OCI-LY7 (cell line): ENCODE data around the gene NKX6-2. TPM values are rescaled to one million over a fixed set of nuclear protein-coding genes. Genes with fewer than 3 reads are reported as not detected.

ENCODE experiments used
- BruUV-seq: library from RNA; stranded (reverse); fragments of 400-500 nt; replicated peaks from 2 replicates; lab custom pipeline; 2021; lab: Mats Ljungman, UMichigan
- CTCF ChIA-PET: fragments of 300-600 bp; sonication (Branson Sonifier 250); formaldehyde crosslinking; loops from one replicate; lab custom pipeline; 2022; ENCODE audit warnings: antibody characterized with exemption; ENCODE audit not compliant: unreplicated experiment; lab: Charles Lee
- POLR2A ChIA-PET: fragments of 300-600 bp; sonication (Branson Sonifier 250); formaldehyde crosslinking; loops from one replicate; lab custom pipeline; 2022; ENCODE audit warnings: antibody characterized with exemption; lab: Charles Lee
- DNase-seq: peaks from one replicate; pipeline ENCODE4 v3.0.0-alpha.2; 2015; ENCODE audit warnings: low spot score
- H2AFZ ChIP-seq: fragments of 200-600 bp; sonication (generic), shearing (Covaris generic); 2 replicates; pipeline ENCODE4 v1.6.1; 2014; ENCODE audit warnings: mild to moderate bottlenecking, antibody characterized with exemption, low read length, moderate library complexity
- H3K27ac ChIP-seq: fragments of 200-600 bp; sonication (generic); 2 replicates; pipeline ENCODE4 v1.5.1; 2014; ENCODE audit warnings: mixed run types, low read depth, mild to moderate bottlenecking, moderate library complexity, low read length, inconsistent platforms; ENCODE audit not compliant: poor library complexity, severe bottlenecking
- H3K36me3 ChIP-seq: fragments of 200-600 bp; sonication (generic); 2 replicates; pipeline ENCODE4 v1.6.1; 2014; ENCODE audit warnings: mild to moderate bottlenecking, antibody characterized with exemption, low read length, moderate library complexity, mixed read lengths; ENCODE audit not compliant: insufficient read depth
- H3K4me1 ChIP-seq: fragments of 200-600 bp; sonication (generic); 2 replicates; pipeline ENCODE4 v1.5.1; 2014; ENCODE audit warnings: mild to moderate bottlenecking, low read length; ENCODE audit not compliant: insufficient read depth, poor library complexity, severe bottlenecking
- H3K4me2 ChIP-seq: fragments of 200-600 bp; sonication (generic); 2 replicates; pipeline ENCODE4 v1.6.1; 2014; ENCODE audit warnings: mild to moderate bottlenecking, low read length
- H3K4me3 ChIP-seq: fragments of 200-600 bp; sonication (generic); 2 replicates; pipeline ENCODE4 v1.5.1; 2014; ENCODE audit warnings: mild to moderate bottlenecking, low read depth, low read length; ENCODE audit not compliant: poor library complexity, severe bottlenecking
- H3K79me2 ChIP-seq: fragments of 200-600 bp; sonication (generic); 2 replicates; pipeline ENCODE4 v1.6.1; 2016; ENCODE audit warnings: low read depth, mild to moderate bottlenecking, low read length, moderate library complexity, mixed read lengths; ENCODE audit not compliant: insufficient read depth
- H3K9me2 ChIP-seq: fragments of 200-600 bp; sonication (generic); 2 replicates; pipeline ENCODE4 v1.6.1; 2016; ENCODE audit warnings: mild to moderate bottlenecking, low read length, mixed read lengths; ENCODE audit not compliant: insufficient read depth
- H3K9me3 ChIP-seq: fragments of 200-600 bp; sonication (generic); 2 replicates; pipeline ENCODE4 v1.6.1; 2014; ENCODE audit warnings: mild to moderate bottlenecking, mixed run types, low read length, mixed read lengths
- H4K20me1 ChIP-seq: fragments of 200-600 bp; sonication (generic); 2 replicates; pipeline ENCODE4 v1.6.1; 2014; ENCODE audit warnings: mild to moderate bottlenecking, antibody characterized with exemption, low read length, moderate library complexity, mixed read lengths; ENCODE audit not compliant: insufficient read depth
- EZH2phosphoT487 ChIP-seq: fragments of 200-600 bp; sonication (generic); IDR thresholded peaks from 2 replicates; pipeline ENCODE4 v1.6.1; 2018; ENCODE audit warnings: low read depth, borderline replicate concordance, mild to moderate bottlenecking, mixed run types, antibody characterized with exemption, low read length, moderate library complexity, mixed read lengths
- intact Hi-C: fragments of 100-400 bp; cut with micrococcal nuclease; formaldehyde crosslinking; loops from one replicate; pipeline ENCODE4 v1.10.0; 2022; ENCODE audit not compliant: unreplicated experiment
- total RNA-seq, 2 experiments: library from RNA; depleted of rRNA in 1 of 2; stranded (reverse); fragments of >200 nt in 1 of 2; shearing (Covaris generic) in 1 of 2; gene quantifications; 2 replicates each; pipeline ENCODE4 v1.2.3, GENCODE V29; 2014 to 2022
- TF ChIP-seq, protein P1 (sequence below): fragments of 200-600 bp; sonication (generic); conservative IDR thresholded peaks from 2 replicates; pipeline ENCODE4 v1.5.1; 2014; ENCODE audit warnings: mild to moderate bottlenecking, antibody characterized with exemption, low read length, moderate library complexity, mixed read lengths

The NKX6-2 gene
- total RNA-seq, 2 experiments from 2014 or later = not detected

- CTCF ChIA-PET = interaction anchor here (0.6 kb wide), 1 partner anchor 150 kb away, joined by 3 read pairs; no protein-coding TSS in a partner anchor
- H2AFZ ChIP-seq = no peak overlapping the region
- no peak overlapping the region for H3K4me3 ChIP-seq
- no peaks in the 10 kb centered on the region for H3K4me1 ChIP-seq
- no peak overlapping the region for H3K4me2 ChIP-seq
- BruUV-seq = no TSS peak
- H3K27ac ChIP-seq = no peak overlapping the region
- no peaks in the 10 kb centered on the region for H3K36me3 ChIP-seq
- no peaks in the 10 kb centered on the region for H3K79me2 ChIP-seq
- intact Hi-C loops = no loop called here
- no peaks in the 10 kb centered on the region for H3K9me3 ChIP-seq
- no peak for TF ChIP-seq EZH2phosphoT487
- TF ChIP-seq, protein P1, sequence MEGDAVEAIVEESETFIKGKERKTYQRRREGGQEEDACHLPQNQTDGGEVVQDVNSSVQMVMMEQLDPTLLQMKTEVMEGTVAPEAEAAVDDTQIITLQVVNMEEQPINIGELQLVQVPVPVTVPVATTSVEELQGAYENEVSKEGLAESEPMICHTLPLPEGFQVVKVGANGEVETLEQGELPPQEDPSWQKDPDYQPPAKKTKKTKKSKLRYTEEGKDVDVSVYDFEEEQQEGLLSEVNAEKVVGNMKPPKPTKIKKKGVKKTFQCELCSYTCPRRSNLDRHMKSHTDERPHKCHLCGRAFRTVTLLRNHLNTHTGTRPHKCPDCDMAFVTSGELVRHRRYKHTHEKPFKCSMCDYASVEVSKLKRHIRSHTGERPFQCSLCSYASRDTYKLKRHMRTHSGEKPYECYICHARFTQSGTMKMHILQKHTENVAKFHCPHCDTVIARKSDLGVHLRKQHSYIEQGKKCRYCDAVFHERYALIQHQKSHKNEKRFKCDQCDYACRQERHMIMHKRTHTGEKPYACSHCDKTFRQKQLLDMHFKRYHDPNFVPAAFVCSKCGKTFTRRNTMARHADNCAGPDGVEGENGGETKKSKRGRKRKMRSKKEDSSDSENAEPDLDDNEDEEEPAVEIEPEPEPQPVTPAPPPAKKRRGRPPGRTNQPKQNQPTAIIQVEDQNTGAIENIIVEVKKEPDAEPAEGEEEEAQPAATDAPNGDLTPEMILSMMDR = no peak
- DNase-seq = no peak
- no peaks in the 10 kb centered on the region for H3K9me2 ChIP-seq
- no peaks in the 10 kb centered on the region for H4K20me1 ChIP-seq
- POLR2A ChIA-PET = no interaction called here
These were observed 16.9 kb upstream of the NKX6-2 start for GRCh38 chr10:132802694-132803320.

DNA sequence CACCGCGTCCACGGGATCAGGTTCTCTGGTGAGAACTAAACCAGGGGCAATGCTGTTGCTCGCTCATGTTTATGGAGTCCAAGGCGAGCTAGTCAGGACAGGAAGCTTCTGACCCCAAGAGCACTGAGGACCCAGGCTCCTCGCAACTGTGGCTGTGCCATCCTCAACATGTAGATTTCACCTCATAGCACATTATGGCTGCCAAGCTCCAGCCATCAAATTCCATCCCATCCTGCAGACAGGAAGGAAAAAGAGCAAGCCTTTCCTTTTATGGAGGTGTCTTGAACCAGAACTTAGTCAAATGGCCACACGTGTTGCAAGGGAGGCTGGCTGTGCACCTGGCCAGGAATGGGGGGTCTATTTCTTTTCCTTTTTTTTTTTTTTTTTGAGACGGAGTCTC, 16.1 kb upstream of the NKX6-2 start:
- Histone ChIP-seq H3K4me2 (no peak overlapping the region), H2AFZ (no peak overlapping the region), H3K9me3 (no peaks in the 10 kb centered on the region), H3K27ac (no peak overlapping the region), H3K4me1 (no peaks in the 10 kb centered on the region), H4K20me1 (no peaks in the 10 kb centered on the region), H3K4me3 (no peak overlapping the region), H3K9me2 (no peaks in the 10 kb centered on the region), H3K79me2 (no peaks in the 10 kb centered on the region), H3K36me3 (no peaks in the 10 kb centered on the region)
- CTCF ChIA-PET = interaction anchor here (0.6 kb wide), 1 partner anchor 150 kb away, joined by 3 read pairs; no protein-coding TSS in a partner anchor
- POLR2A ChIA-PET = no interaction called here
- BruUV-seq = no TSS peak
- intact Hi-C loops = no loop called here
- TF ChIP-seq, protein P1 = no peak
- no peak for TF ChIP-seq EZH2phosphoT487
- DNase-seq = no peak

DNA sequence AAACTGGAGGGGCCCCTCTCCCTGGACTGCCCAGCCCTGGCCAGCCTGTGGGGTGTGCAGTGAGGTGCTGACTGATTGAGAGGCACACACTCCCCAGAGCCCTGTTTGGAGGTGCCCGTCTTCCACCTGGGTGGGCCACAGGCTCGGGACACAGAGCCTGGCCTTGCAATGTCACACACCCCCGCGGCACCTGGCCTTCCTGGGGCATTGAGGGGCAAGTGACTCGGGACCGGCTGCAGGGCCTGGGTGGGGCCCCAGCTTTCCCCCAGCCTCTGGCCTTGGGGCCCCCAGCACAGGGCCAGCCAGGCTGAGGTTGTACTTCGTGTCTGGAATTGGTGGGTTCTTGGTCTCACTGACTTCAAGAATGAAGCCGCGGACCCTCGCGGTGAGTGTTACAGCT, 13.9 kb upstream of the NKX6-2 start:
- Histone ChIP-seq H3K27ac (no peak overlapping the region), H3K9me3 (no peaks in the 10 kb centered on the region), H3K79me2 (no peaks in the 10 kb centered on the region), H4K20me1 (no peaks in the 10 kb centered on the region), H3K4me3 (no peak overlapping the region), H2AFZ (no peak overlapping the region), H3K4me1 (no peaks in the 10 kb centered on the region), H3K9me2 (no peaks in the 10 kb centered on the region), H3K4me2 (no peak overlapping the region), H3K36me3 (no peaks in the 10 kb centered on the region)
- ChIA-PET POLR2A (no interaction called here), CTCF (no interaction called here)
- DNase-seq = no peak
- BruUV-seq = no TSS peak
- TF ChIP-seq, protein P1 = no peak
- no peak for TF ChIP-seq EZH2phosphoT487
- intact Hi-C loops = no loop called here
